DND-41 (cell line): ENCODE data around the gene KCNIP2.

Source experiments
- EZH2 ChIP-seq: IDR thresholded peaks from 3 replicates; pipeline ENCODE4 v1.6.1; 2012; ENCODE audit warnings: borderline replicate concordance, low read depth, mild to moderate bottlenecking, moderate library complexity, low read length, inconsistent platforms; ENCODE audit not compliant: severe bottlenecking
- TF ChIP-seq, protein P1 (sequence below): IDR thresholded peaks from 2 replicates; pipeline ENCODE4 v1.5.1; 2012; ENCODE audit warnings: borderline replicate concordance, low read length, moderate library complexity, mild to moderate bottlenecking; ENCODE audit not compliant: poor library complexity, severe bottlenecking; ENCODE audit errors: extremely low read depth

- TF ChIP-seq, protein P1, sequence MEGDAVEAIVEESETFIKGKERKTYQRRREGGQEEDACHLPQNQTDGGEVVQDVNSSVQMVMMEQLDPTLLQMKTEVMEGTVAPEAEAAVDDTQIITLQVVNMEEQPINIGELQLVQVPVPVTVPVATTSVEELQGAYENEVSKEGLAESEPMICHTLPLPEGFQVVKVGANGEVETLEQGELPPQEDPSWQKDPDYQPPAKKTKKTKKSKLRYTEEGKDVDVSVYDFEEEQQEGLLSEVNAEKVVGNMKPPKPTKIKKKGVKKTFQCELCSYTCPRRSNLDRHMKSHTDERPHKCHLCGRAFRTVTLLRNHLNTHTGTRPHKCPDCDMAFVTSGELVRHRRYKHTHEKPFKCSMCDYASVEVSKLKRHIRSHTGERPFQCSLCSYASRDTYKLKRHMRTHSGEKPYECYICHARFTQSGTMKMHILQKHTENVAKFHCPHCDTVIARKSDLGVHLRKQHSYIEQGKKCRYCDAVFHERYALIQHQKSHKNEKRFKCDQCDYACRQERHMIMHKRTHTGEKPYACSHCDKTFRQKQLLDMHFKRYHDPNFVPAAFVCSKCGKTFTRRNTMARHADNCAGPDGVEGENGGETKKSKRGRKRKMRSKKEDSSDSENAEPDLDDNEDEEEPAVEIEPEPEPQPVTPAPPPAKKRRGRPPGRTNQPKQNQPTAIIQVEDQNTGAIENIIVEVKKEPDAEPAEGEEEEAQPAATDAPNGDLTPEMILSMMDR, result peak; percentile 95
- TF ChIP-seq EZH2, result no peak
Observed at GRCh38 chr10:101840741-101841453, 2.7 kb downstream of the KCNIP2 start.
